ENCODE measurements around the gene RNF123. TPM values are rescaled to one million over a fixed set of nuclear protein-coding genes. Genes with fewer than 3 reads are reported as not detected.
"Not testable (repeated sequence)": the region's sequence is repeated elsewhere in the genome, so short reads cannot be mapped to it uniquely, and the experiment has no call there.

The RNF123 gene
- total RNA-seq, 4 donors from 2014 or later, result 23.6 to 88.3 (median 33.9) TPM

- not testable (repeated sequence) for H3K27ac ChIP-seq, H3K27me3 ChIP-seq, H3K9me3 ChIP-seq
- Histone ChIP-seq H3K4me3 (peak overlapping the region; percentile 47), H3K36me3 (peaks cover 32% of the 10 kb centered on the region), H3K4me1 (peaks cover 42% of the 10 kb centered on the region)
- no CpG with 5 or more reads among the region's 29 CpGs for WGBS
- peak in 1 of 2 donors; percentile 81 for DNase-seq (ENCODE audit: low spot score in 2 of 2)
Measured at GRCh38 chr3:49686346-49686745, 3.0 kb upstream of the RNF123 start.

- Histone ChIP-seq H3K4me3 (peak overlapping the region; percentile 47), H3K4me1 (peaks cover 48% of the 10 kb centered on the region), H3K36me3 (peaks cover 26% of the 10 kb centered on the region)
- not testable (repeated sequence) for H3K27ac ChIP-seq; H3K27me3 ChIP-seq; H3K9me3 ChIP-seq; DNase-seq (ENCODE audit: low spot score in 2 of 2)
- no CpG with 5 or more reads among the region's 44 CpGs for whole genome bisulfite sequencing
Measured at GRCh38 chr3:49686769-49687423, 2.5 kb upstream of the RNF123 start.

- 80% methylated on average over 1 of the region's 12 CpGs for WGBS
Measured at GRCh38 chr3:49687424-49687795, 1.9 kb upstream of the RNF123 start.

GRCh38 chr3:49688338-49689045 lies 865 bp upstream of the RNF123 start:
- not testable (repeated sequence) for H3K27ac ChIP-seq; DNase-seq (ENCODE audit: low spot score in 2 of 2); H3K27me3 ChIP-seq; H3K9me3 ChIP-seq
- H3K4me1 ChIP-seq, result peaks cover 48% of the 10 kb centered on the region
- peak overlapping the region; percentile 99 for H3K4me3 ChIP-seq
- WGBS, result 62% methylated on average over 4 of the region's 7 CpGs
- H3K36me3 ChIP-seq, result peaks cover 10% of the 10 kb centered on the region

More at GRCh38 chr3:49687424-49687795, 1.9 kb upstream of the RNF123 start:
- not testable (repeated sequence) for H3K27me3 ChIP-seq; DNase-seq (ENCODE audit: low spot score in 2 of 2); H3K27ac ChIP-seq; H3K9me3 ChIP-seq
- peaks cover 21% of the 10 kb centered on the region for H3K36me3 ChIP-seq
- peaks cover 48% of the 10 kb centered on the region for H3K4me1 ChIP-seq
- peak overlapping the region; percentile 47 for H3K4me3 ChIP-seq

GRCh38 chr3:49689908-49690624 lies 709 bp downstream of the RNF123 start:
- WGBS, result 8% methylated on average over 16 of the region's 16 CpGs
- not testable (repeated sequence) for DNase-seq (ENCODE audit: low spot score in 2 of 2)

GRCh38 chr3:49690856-49691255 lies 1.5 kb downstream of the RNF123 start:
- WGBS, result 85% methylated on average over 3 of the region's 3 CpGs

More at GRCh38 chr3:49689908-49690624, 709 bp downstream of the RNF123 start:
- Histone ChIP-seq H3K4me3 (peak overlapping the region; percentile 99), H3K27ac (peak overlapping the region; percentile 64), H3K4me1 (peaks cover 48% of the 10 kb centered on the region)
- not testable (repeated sequence) for H3K36me3 ChIP-seq, H3K27me3 ChIP-seq, H3K9me3 ChIP-seq

GRCh38 chr3:49691481-49691880 lies 2.1 kb downstream of the RNF123 start:
- not testable (repeated sequence) for H3K9me3 ChIP-seq; DNase-seq (ENCODE audit: low spot score in 2 of 2); H3K36me3 ChIP-seq; H3K27ac ChIP-seq; H3K4me3 ChIP-seq; H3K27me3 ChIP-seq
- 86% methylated on average over 1 of the region's 3 CpGs for WGBS
- H3K4me1 ChIP-seq, result peaks cover 39% of the 10 kb centered on the region

More at GRCh38 chr3:49690856-49691255, 1.5 kb downstream of the RNF123 start:
- DNase-seq (ENCODE audit: low spot score in 2 of 2); H3K36me3 ChIP-seq; H3K27me3 ChIP-seq; H3K9me3 ChIP-seq; H3K27ac ChIP-seq: not testable (repeated sequence)
- H3K4me1 ChIP-seq, result peaks cover 46% of the 10 kb centered on the region
- H3K4me3 ChIP-seq, result peak overlapping the region; percentile 99

GRCh38 chr3:49694409-49695070 lies 5.2 kb downstream of the RNF123 start:
- H3K36me3 ChIP-seq, result peaks cover 26% of the 10 kb centered on the region
- H3K27ac ChIP-seq; H3K4me3 ChIP-seq; H3K9me3 ChIP-seq; H3K27me3 ChIP-seq; DNase-seq (ENCODE audit: low spot score in 2 of 2): not testable (repeated sequence)
- peaks cover 21% of the 10 kb centered on the region for H3K4me1 ChIP-seq
- WGBS, result 64% methylated on average over 5 of the region's 6 CpGs

- H3K4me1 ChIP-seq, result peaks cover 14% of the 10 kb centered on the region
- DNase-seq (ENCODE audit: low spot score in 2 of 2); H3K4me3 ChIP-seq; H3K27me3 ChIP-seq; H3K9me3 ChIP-seq; H3K27ac ChIP-seq: not testable (repeated sequence)
- 100% methylated on average over 1 of the region's 4 CpGs for WGBS
- H3K36me3 ChIP-seq, result peaks cover 35% of the 10 kb centered on the region
Measured at GRCh38 chr3:49695350-49696015, 6.1 kb downstream of the RNF123 start.
